IMR-90 (cell line): ENCODE data around the gene FAM234B. TPM values are rescaled to one million over a fixed set of nuclear protein-coding genes. Genes with fewer than 3 reads are reported as not detected.

ENCODE experiments used
- ATAC-seq: fragments of 200-7000 bp; cut with Tn5 transposase; 2 replicates; pipeline ENCODE4 v1.9.1; 2020; ENCODE audit warnings: low read depth, mild to moderate bottlenecking, moderate library complexity
- BruUV-seq: library from RNA; stranded (reverse); fragments of 400-500 nt; replicated peaks from 2 replicates; lab custom pipeline; 2021; lab: Mats Ljungman, UMichigan
- CTCF ChIA-PET: fragments of 300-600 bp; formaldehyde crosslinking; extraction: SDS; loops from one replicate; lab custom pipeline; 2021; ENCODE audit warnings: antibody characterized with exemption; lab: Yijun Ruan, JAX
- POLR2A ChIA-PET: fragments of 300-600 bp; sonication (Branson Sonifier 250); formaldehyde crosslinking; loops from one replicate; lab custom pipeline; 2022; ENCODE audit warnings: antibody characterized with exemption; ENCODE audit not compliant: unreplicated experiment; lab: Charles Lee
- DNase-seq: peaks from one replicate; pipeline ENCODE4 v3.0.0; 2013
- H2AFZ ChIP-seq: replicated peaks from 2 replicates; pipeline ENCODE3; 2013; ENCODE audit warnings: low read length, mild to moderate bottlenecking; ENCODE audit not compliant: poor library complexity
- H2AK5ac ChIP-seq: 2 replicates; pipeline ENCODE4 v1.6.1; 2013; ENCODE audit warnings: low read depth, low read length, inconsistent platforms
- H2AK9ac ChIP-seq: replicated peaks from 2 replicates; pipeline ENCODE3; 2013; ENCODE audit warnings: mild to moderate bottlenecking, low read depth, low read length, moderate library complexity; ENCODE audit not compliant: poor library complexity
- H2BK120ac ChIP-seq: 2 replicates; pipeline ENCODE4 v1.6.1; 2013; ENCODE audit warnings: low read depth, low read length, inconsistent platforms
- H2BK15ac ChIP-seq: 3 replicates; pipeline ENCODE4 v1.6.1; 2013; ENCODE audit warnings: low read depth, low read length, inconsistent platforms
- H2BK20ac ChIP-seq: 2 replicates; pipeline ENCODE4 v1.6.1; 2013; ENCODE audit warnings: low read depth, mild to moderate bottlenecking, inconsistent platforms, low read length, moderate library complexity
- H2BK5ac ChIP-seq: 2 replicates; pipeline ENCODE4 v1.6.1; 2013; ENCODE audit warnings: mild to moderate bottlenecking, low read depth, low read length, inconsistent platforms; ENCODE audit not compliant: poor library complexity, severe bottlenecking
- H3K14ac ChIP-seq: replicated peaks from 2 replicates; pipeline ENCODE4 v1.6.1; 2013; ENCODE audit warnings: low read depth, low read length, inconsistent platforms
- H3K18ac ChIP-seq: 2 replicates; pipeline ENCODE4 v1.6.1; 2013; ENCODE audit warnings: low read depth, low read length, control low read depth
- H3K23ac ChIP-seq: 2 replicates; pipeline ENCODE4 v1.6.1; 2013; ENCODE audit warnings: low read depth, low read length, inconsistent platforms
- H3K27ac ChIP-seq: 2 replicates; pipeline ENCODE4 v1.5.1; 2013; ENCODE audit warnings: mild to moderate bottlenecking, control low read depth, low read length; ENCODE audit not compliant: insufficient read depth
- H3K27me3 ChIP-seq: 2 replicates; pipeline ENCODE4 v1.6.1; 2013; ENCODE audit warnings: low read length; ENCODE audit not compliant: control insufficient read depth, insufficient read depth
- H3K36me3 ChIP-seq: 2 replicates; pipeline ENCODE4 v1.6.1; 2013; ENCODE audit warnings: low read length, mixed read lengths; ENCODE audit not compliant: control insufficient read depth, insufficient read depth
- H3K4ac ChIP-seq: 2 replicates; pipeline ENCODE4 v1.6.1; 2013; ENCODE audit warnings: low read depth, low read length, inconsistent platforms
- H3K4me1 ChIP-seq: 2 replicates; pipeline ENCODE4 v1.6.1; 2013; ENCODE audit warnings: low read length, mixed read lengths; ENCODE audit not compliant: control insufficient read depth, insufficient read depth
- H3K4me2 ChIP-seq: 2 replicates; pipeline ENCODE4 v1.6.1; 2013; ENCODE audit warnings: low read depth, mild to moderate bottlenecking, control low read depth, low read length, moderate library complexity
- H3K4me3 ChIP-seq: 2 replicates; pipeline ENCODE4 v1.5.1; 2013; ENCODE audit warnings: low read depth, mild to moderate bottlenecking, control low read depth, low read length, moderate library complexity; ENCODE audit not compliant: insufficient read depth
- H3K56ac ChIP-seq: 2 replicates; pipeline ENCODE4 v1.6.1; 2013; ENCODE audit warnings: low read length, inconsistent platforms; ENCODE audit not compliant: insufficient read depth; ENCODE audit errors: extremely low read depth
- H3K79me1 ChIP-seq, 2 experiments: 2 replicates each; pipeline ENCODE4 v1.6.1; 2013; ENCODE audit warnings: low read length in 2 of 2, inconsistent platforms in 1 of 2, low read depth in 1 of 2
- H3K9ac ChIP-seq: 2 replicates; pipeline ENCODE4 v1.6.1; 2013; ENCODE audit warnings: low read depth, low read length, control low read depth
- H3K9me1 ChIP-seq: 2 replicates; pipeline ENCODE4 v1.6.1; 2013; ENCODE audit warnings: low read length, inconsistent platforms; ENCODE audit not compliant: insufficient read depth
- H3K9me3 ChIP-seq: 2 replicates; pipeline ENCODE4 v1.6.1; 2013; ENCODE audit warnings: low read length; ENCODE audit not compliant: control insufficient read depth, insufficient read depth
- H4K20me1 ChIP-seq: 2 replicates; pipeline ENCODE4 v1.6.1; 2013; ENCODE audit warnings: low read length, inconsistent platforms; ENCODE audit not compliant: insufficient read depth
- H4K5ac ChIP-seq: 2 replicates; pipeline ENCODE4 v1.6.1; 2013; ENCODE audit warnings: mild to moderate bottlenecking, low read depth, low read length, control low read depth
- H4K8ac ChIP-seq, 2 experiments: 2 replicates each; pipeline ENCODE4 v1.6.1; 2013; ENCODE audit warnings: low read depth in 2 of 2, low read length in 2 of 2, control low read depth in 1 of 2, inconsistent platforms in 1 of 2
- H4K91ac ChIP-seq: 2 replicates; pipeline ENCODE4 v1.6.1; 2013; ENCODE audit warnings: low read depth, low read length, inconsistent platforms; ENCODE audit not compliant: insufficient read depth
- BHLHE40 ChIP-seq: fragments of 150-350 bp; IDR thresholded peaks from 2 replicates; pipeline ENCODE4 v1.6.1; 2016; ENCODE audit warnings: mild to moderate bottlenecking, low read depth, low read length
- CHD1 ChIP-seq: IDR thresholded peaks from 2 replicates; pipeline ENCODE4 v1.6.1; 2012; ENCODE audit warnings: low read depth, low read length, improper control_type of control experiment
- CTCF ChIP-seq: conservative IDR thresholded peaks from 2 replicates; pipeline ENCODE4 v1.5.1; 2012; ENCODE audit warnings: mild to moderate bottlenecking, low read depth, low read length, improper control_type of control experiment
- ELK1 ChIP-seq: fragments of 150-350 bp; IDR thresholded peaks from 2 replicates; pipeline ENCODE4 v1.6.1; 2016; ENCODE audit warnings: low read depth, mild to moderate bottlenecking, low read length, moderate library complexity, borderline replicate concordance
- MAFK ChIP-seq: IDR thresholded peaks from 2 replicates; pipeline ENCODE4 v1.6.1; 2012; ENCODE audit warnings: low read depth, low read length, improper control_type of control experiment
- MAZ ChIP-seq: IDR thresholded peaks from 2 replicates; pipeline ENCODE4 v1.6.1; 2012; ENCODE audit warnings: low read depth, mild to moderate bottlenecking, low read length, improper control_type of control experiment, moderate library complexity, borderline replicate concordance
- MXI1 ChIP-seq: IDR thresholded peaks from 2 replicates; pipeline ENCODE4 v1.6.1; 2012; ENCODE audit warnings: low read depth, mild to moderate bottlenecking, low read length, moderate library complexity, borderline replicate concordance
- NFE2L2 ChIP-seq: fragments of 150-350 bp; IDR thresholded peaks from 2 replicates; pipeline ENCODE4 v1.6.1; 2016; ENCODE audit warnings: low read depth, mild to moderate bottlenecking, low read length
- POLR2A ChIP-seq: IDR thresholded peaks from 2 replicates; pipeline ENCODE4 v1.6.1; 2012; ENCODE audit warnings: mild to moderate bottlenecking, low read depth, low read length
- RCOR1 ChIP-seq: IDR thresholded peaks from 2 replicates; pipeline ENCODE4 v1.6.1; 2012; ENCODE audit warnings: mild to moderate bottlenecking, low read length, improper control_type of control experiment; ENCODE audit not compliant: insufficient replicate concordance
- RFX5 ChIP-seq: IDR thresholded peaks from 2 replicates; pipeline ENCODE4 v1.8.0; 2012; ENCODE audit warnings: low read depth, mild to moderate bottlenecking, low read length, moderate library complexity
- WGBS, 2 experiments: methylation state at CpG; one replicate each; pipeline versions ENCODE4 v1.1.5 to v1.1.7; 2013; ENCODE audit warnings: missing lambda C conversion rate in 2 of 2; ENCODE audit not compliant: insufficient read length in 1 of 2; ENCODE audit errors: extremely low coverage in 2 of 2; 5-methylcytosine and 5-hydroxymethylcytosine counted together
- dilution Hi-C: fragments of 300-500 bp; cut with HindIII; formaldehyde crosslinking; loops from one replicate; pipeline ENCODE4 v1.14.3; 2018; ENCODE audit warnings: low sequenced_read_pairs; ENCODE audit not compliant: unreplicated experiment
- in situ Hi-C: fragments of 300-500 bp; cut with MboI; formaldehyde crosslinking; loops from 3 replicates; pipeline ENCODE4 v1.14.3; 2019; ENCODE audit warnings: low sequenced_read_pairs, inconsistent platforms, mixed read lengths
- intact Hi-C: fragments of 100-400 bp; cut with micrococcal nuclease; formaldehyde crosslinking; loops from 2 replicates; pipeline ENCODE4 v1.10.0; 2022
- polyA plus RNA-seq, 3 experiments: library from polyadenylated mRNA; depleted of rRNA; stranded (reverse); fragments of >200 nt; gene quantifications; 2 replicates each; pipeline ENCODE4 v1.2.3, GENCODE V29; 2012; ENCODE audit warnings: low replicate concordance in 1 of 3
- total RNA-seq: library from RNA; depleted of rRNA; stranded (reverse); fragments of >200 nt; gene quantifications from 2 replicates; pipeline ENCODE4 v1.2.3, GENCODE V29; 2012

Gene FAM234B
- total and polyA plus RNA-seq, 2 of the 4 experiments (the other 2 are of a cell fraction): 3.6 to 8.6 TPM

- TF ChIP-seq BHLHE40 (no peak), NFE2L2 (no peak)
Measured at GRCh38 chr12:12999959-13000615, 44.1 kb upstream of the FAM234B start, which contains the start of gene HEBP1 (continued).

GRCh38 chr12:13000616-13000924 is 43.6 kb upstream of the FAM234B start:
- peaks cover 34 to 63% of the 10 kb centered on the region in 2 experiments for H3K79me1 ChIP-seq
- peak overlapping the region; percentile 32 for H3K9ac ChIP-seq
- TF ChIP-seq CHD1 (no peak), CTCF (no peak), MAFK (no peak), RCOR1 (no peak), RFX5 (no peak), MAZ (no peak), MXI1 (no peak), POLR2A (no peak), ELK1 (no peak)
- peak overlapping the region; percentile 11 for H2BK5ac ChIP-seq
- BruUV-seq: no TSS peak
- no peaks in the 10 kb centered on the region for H3K27me3 ChIP-seq
- peak overlapping the region; percentile 53 for H3K4me3 ChIP-seq
- peak overlapping the region; percentile 82 for H3K4me2 ChIP-seq
- ATAC-seq (peak; percentile 28), DNase-seq (no peak)
- H3K4ac ChIP-seq: peak overlapping the region; percentile 28
- peak overlapping the region; percentile 79 for H3K23ac ChIP-seq
- H4K8ac ChIP-seq: peak overlapping the region; percentile 69 to 88; a peak in 3 of 4 replicates
- peak overlapping the region; percentile 76 for H3K56ac ChIP-seq
- ChIA-PET POLR2A (no interaction called here), CTCF (no interaction called here)
- H3K4me1 ChIP-seq: peaks cover 20% of the 10 kb centered on the region
- 0 out of 2 replicates have a peak overlapping the region, but pooled peaks have one; percentile 4 for H2BK120ac ChIP-seq
- H4K5ac ChIP-seq: peak overlapping the region; percentile 38
- H2AK9ac ChIP-seq: peak overlapping the region; percentile 65
- H4K91ac ChIP-seq: peak overlapping the region; percentile 42; the same call in 1 of the 2 replicates
- H3K27ac ChIP-seq: peak overlapping the region; percentile 76
- peaks cover 19% of the 10 kb centered on the region for H3K9me1 ChIP-seq
- intact Hi-C loops (loop anchor here (2.0 to 5.0 kb wide), 2 partner anchors 98 to 212 kb away; no protein-coding TSS in a partner anchor), in situ Hi-C loops (loop anchor here (10.0 kb wide), 1 partner anchor 224 kb away; no protein-coding TSS in a partner anchor), dilution Hi-C loops (no loop called here)
- peak overlapping the region; percentile 20; the same call in 1 of the 2 replicates for H2AK5ac ChIP-seq
- H2BK20ac ChIP-seq: no peak overlapping the region; the same call in 1 of the 2 replicates
- H3K18ac ChIP-seq: peak overlapping the region; percentile 3
- no peaks in the 10 kb centered on the region for H3K36me3 ChIP-seq
- H4K20me1 ChIP-seq: peaks cover 16% of the 10 kb centered on the region
- 0% methylated on average over 10 of the region's 16 CpGs; no CpG with 5 or more reads in 1 of the 2 experiments for WGBS, 2 experiments
- peak overlapping the region; percentile 23 for H3K14ac ChIP-seq
- H2AFZ ChIP-seq: peak overlapping the region; percentile 79
- no peaks in the 10 kb centered on the region for H3K9me3 ChIP-seq
- H2BK15ac ChIP-seq: peak overlapping the region; percentile 50; the same call in 1 of the 3 replicates
